ENCODE results near the gene VPS25. TPM values are rescaled to one million over a fixed set of nuclear protein-coding genes. Genes with fewer than 3 reads are reported as not detected.

Gene VPS25
- total RNA-seq, 4 donors from 2014 or later: 24.5 to 44.7 (median 38.2) TPM

- no peak overlapping the region for H3K4me3 ChIP-seq
- H3K4me1 ChIP-seq: peaks cover 5 to 63% (median 31%) of the 10 kb centered on the region in 4 donors
- H3K36me3 ChIP-seq: no peaks in the 10 kb centered on the region
- no peaks in the 10 kb centered on the region for H3K27me3 ChIP-seq
- peak overlapping the region; percentile 45 to 86 (median 70) for H3K27ac ChIP-seq
- WGBS, 2 donors: 39 to 50% methylated on average over 11 of the region's 11 CpGs
- TF ChIP-seq EP300 (IDR thresholded peaks at IDR 0.05) (peak in 1 of 2 donors; percentile 25), POLR2A (IDR thresholded peaks at IDR 0.05) (no peak), CTCF (IDR thresholded peaks at IDR 0.05) (peak in 1 of 5 experiments; percentile 8)
- peak; percentile 41 to 72 for DNase-seq (ENCODE audit: low spot score in 2 of 2)
- H3K9me3 ChIP-seq: no peaks in the 10 kb centered on the region
Measured at GRCh38 chr17:42748908-42749798, 24.1 kb upstream of the VPS25 start.

- TF ChIP-seq CTCF (IDR thresholded peaks at IDR 0.05): no peak
- TF ChIP-seq EP300 (IDR thresholded peaks at IDR 0.05): no peak
- TF ChIP-seq POLR2A (IDR thresholded peaks at IDR 0.05): no peak
- H3K4me3 ChIP-seq: no peak overlapping the region
- 12 to 22% methylated on average over 3 of the region's 3 CpGs for WGBS, 2 donors
- peaks cover 5 to 64% (median 25%) of the 10 kb centered on the region in 4 donors for H3K4me1 ChIP-seq
- no peaks in the 10 kb centered on the region for H3K9me3 ChIP-seq
- no peak for DNase-seq (ENCODE audit: low spot score in 2 of 2)
- H3K36me3 ChIP-seq: no peaks in the 10 kb centered on the region
- H3K27ac ChIP-seq: peak overlapping the region in 3 of 4 donors; percentile 54 to 86 (median 79)
- no peaks in the 10 kb centered on the region for H3K27me3 ChIP-seq
Measured at GRCh38 chr17:42750739-42751344, 22.4 kb upstream of the VPS25 start.

GRCh38 chr17:42751628-42752027 is 21.6 kb upstream of the VPS25 start:
- no peaks in the 10 kb centered on the region for H3K27me3 ChIP-seq
- DNase-seq (ENCODE audit: low spot score in 2 of 2): no peak
- WGBS, 2 donors: 68 to 69% methylated on average over 7 of the region's 7 CpGs
- no peaks in the 10 kb centered on the region for H3K36me3 ChIP-seq
- TF ChIP-seq EP300 (IDR thresholded peaks at IDR 0.05) (no peak), POLR2A (IDR thresholded peaks at IDR 0.05) (no peak), CTCF (IDR thresholded peaks at IDR 0.05) (no peak)
- H3K4me3 ChIP-seq: no peak overlapping the region
- H3K27ac ChIP-seq: peak overlapping the region in 2 of 4 donors; percentile 79 to 86
- no peaks in the 10 kb centered on the region for H3K9me3 ChIP-seq
- H3K4me1 ChIP-seq: peaks cover 5 to 63% (median 25%) of the 10 kb centered on the region in 4 donors

GRCh38 chr17:42754782-42755181 is 18.5 kb upstream of the VPS25 start:
- DNase-seq (ENCODE audit: low spot score in 2 of 2): peak; percentile 82 to 91
- H3K27me3 ChIP-seq: peaks cover 0 to 2% of the 10 kb centered on the region in 2 donors
- no peak overlapping the region for H3K4me3 ChIP-seq
- H3K27ac ChIP-seq: peak overlapping the region in 2 of 4 donors; percentile 60 to 67
- no peaks in the 10 kb centered on the region for H3K36me3 ChIP-seq
- WGBS, 2 donors: 62 to 66% methylated on average over 3 of the region's 3 CpGs
- H3K4me1 ChIP-seq: peaks cover 5 to 33% (median 10%) of the 10 kb centered on the region in 4 donors
- TF ChIP-seq EP300 (IDR thresholded peaks at IDR 0.05) (peak; percentile 16 to 88), POLR2A (IDR thresholded peaks at IDR 0.05) (no peak), CTCF (IDR thresholded peaks at IDR 0.05) (no peak)
- no peaks in the 10 kb centered on the region for H3K9me3 ChIP-seq
